GM12801 (cell line): ENCODE measurements around the gene CYP4F11.

Experiments
- CTCF ChIP-seq: IDR thresholded peaks from one replicate; pipeline ENCODE4 v1.5.1; 2011; ENCODE audit warnings: control low read depth; ENCODE audit not compliant: insufficient read length; ENCODE audit errors: extremely low read depth

CYP4F11 gene

GRCh38 chr19:15936173-15936572, 1.8 kb upstream of the CYP4F11 start:
- TF ChIP-seq CTCF, result no peak

- TF ChIP-seq CTCF, result no peak
These were observed 906 bp upstream of the CYP4F11 start for GRCh38 chr19:15935167-15935702.

- no peak for TF ChIP-seq CTCF
These were observed 6.0 kb downstream of the CYP4F11 start for GRCh38 chr19:15928321-15928720.

DNA sequence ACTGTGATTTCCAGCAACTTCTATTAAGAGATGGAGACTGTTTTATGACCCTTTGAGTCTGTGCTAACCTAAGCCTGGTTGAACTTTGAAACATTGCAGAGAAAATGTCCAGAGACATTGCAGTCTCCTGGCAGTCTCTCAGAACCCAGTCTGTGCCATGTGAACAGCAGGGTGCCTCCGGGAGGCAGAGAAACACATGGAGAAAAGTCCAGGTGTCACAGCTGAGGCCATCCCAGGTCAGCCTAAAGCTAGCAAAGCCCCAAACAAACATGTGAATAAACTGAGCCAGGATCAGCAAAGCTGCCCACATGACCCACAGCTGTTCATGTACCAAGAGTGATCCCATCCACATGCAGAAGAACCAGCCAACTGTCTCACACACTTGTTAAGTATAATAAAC, 7.8 kb downstream of the CYP4F11 start:
- no peak for TF ChIP-seq CTCF

DNA sequence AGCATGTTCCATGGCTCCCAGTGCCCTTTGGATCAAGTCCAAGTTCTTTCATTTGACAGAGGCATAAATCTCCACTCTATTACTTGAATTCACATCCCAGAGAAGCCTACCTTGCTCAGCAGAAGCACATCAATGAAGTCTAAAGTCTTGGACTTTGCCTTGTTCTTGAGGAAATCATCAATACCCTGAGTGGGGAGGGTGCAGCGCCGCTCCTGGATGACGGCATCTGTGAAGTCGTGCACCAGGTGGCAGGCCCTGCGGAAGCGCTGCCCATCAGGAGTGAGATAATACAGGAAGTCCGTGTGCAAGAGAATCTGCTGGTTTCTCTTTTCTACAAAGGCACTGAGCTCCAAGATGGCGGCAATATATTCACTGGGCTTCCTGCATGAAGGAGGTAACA, 10.6 kb downstream of the CYP4F11 start:
- TF ChIP-seq CTCF, result no peak

DNA sequence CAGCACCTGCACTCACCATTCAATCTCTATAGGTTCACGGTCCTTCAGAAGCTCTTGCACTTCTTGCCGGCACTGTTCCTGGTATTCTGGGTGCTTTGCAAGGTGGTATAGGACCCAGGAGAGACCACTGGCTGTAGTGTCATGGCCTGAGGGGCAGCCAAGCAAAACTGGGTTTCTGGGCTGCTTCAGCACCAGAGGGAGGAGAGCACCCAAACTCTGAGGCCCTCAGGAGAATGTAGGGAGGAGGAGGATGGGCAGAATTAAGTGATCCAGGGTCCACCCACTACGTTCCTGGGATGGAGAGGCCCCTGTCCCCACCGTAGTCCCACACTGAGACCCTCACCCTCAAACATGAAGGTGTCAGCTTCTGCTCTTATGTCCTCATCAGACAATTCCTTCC, 12.3 kb downstream of the CYP4F11 start:
- no peak for TF ChIP-seq CTCF

- no peak for TF ChIP-seq CTCF
These were observed 15.1 kb downstream of the CYP4F11 start for GRCh38 chr19:15919243-15919642.

GRCh38 chr19:15915109-15915508, 19.2 kb downstream of the CYP4F11 start:
- no peak for TF ChIP-seq CTCF
